HepG2 (cell line): Measurements from ENCODE around the gene TEAD1. TPM values are rescaled to one million over a fixed set of nuclear protein-coding genes. Genes with fewer than 3 reads are reported as not detected.
A peak's percentile ranks its signal among the peaks of the same experiment; 100 is the strongest.

Source experiments
- CBX5 ChIP-seq: sonication (generic); formaldehyde crosslinking; IDR thresholded peaks from 2 replicates; pipeline ENCODE4 v1.4.0; 2020; ENCODE audit warnings: missing genetic modification reagents, borderline replicate concordance
- EED ChIP-seq: sonication (generic); formaldehyde crosslinking; IDR thresholded peaks from 2 replicates; pipeline ENCODE4 v1.5.0; 2020; ENCODE audit warnings: mild to moderate bottlenecking, missing genetic modification reagents
- KLF15 ChIP-seq: sonication (generic); formaldehyde crosslinking; IDR thresholded peaks from 2 replicates; pipeline ENCODE4 v1.8.1; 2023; ENCODE audit warnings: borderline replicate concordance, mild to moderate bottlenecking, inconsistent platforms, missing genetic modification reagents, mixed read lengths
- NCOA1 ChIP-seq: sonication (generic); formaldehyde crosslinking; IDR thresholded peaks from 2 replicates; pipeline ENCODE4 v1.9.0; 2021; ENCODE audit warnings: missing genetic modification reagents
- PAX8 ChIP-seq: sonication (generic); formaldehyde crosslinking; IDR thresholded peaks from 2 replicates; pipeline ENCODE4 v1.8.0; 2022; ENCODE audit warnings: mild to moderate bottlenecking, missing genetic modification reagents, borderline replicate concordance
- SIX1 ChIP-seq: sonication (generic); formaldehyde crosslinking; IDR thresholded peaks from 2 replicates; pipeline ENCODE4 v1.4.0; 2020; ENCODE audit warnings: missing genetic modification reagents, borderline replicate concordance
- SMARCC2 ChIP-seq: fragments of 450-650 bp; IDR thresholded peaks from 2 replicates; pipeline ENCODE4 v1.6.1; 2017; ENCODE audit warnings: antibody characterized with exemption, mild to moderate bottlenecking
- SMARCE1 ChIP-seq: fragments of 450-650 bp; IDR thresholded peaks from 2 replicates; pipeline ENCODE4 v1.6.1; 2017; ENCODE audit warnings: borderline replicate concordance
- TOE1 ChIP-seq: sonication (generic); formaldehyde crosslinking; IDR thresholded peaks from 2 replicates; pipeline ENCODE4 v1.4.0; 2020; ENCODE audit warnings: mild to moderate bottlenecking, missing genetic modification reagents
- TSC22D2 ChIP-seq: sonication (generic); formaldehyde crosslinking; IDR thresholded peaks from 2 replicates; pipeline ENCODE4 v1.5.1; 2020; ENCODE audit warnings: missing genetic modification reagents, mild to moderate bottlenecking, borderline replicate concordance
- ZEB1 ChIP-seq: IDR thresholded peaks from 2 replicates; pipeline ENCODE4 v1.6.1; 2012; ENCODE audit warnings: mild to moderate bottlenecking, low read depth, inconsistent platforms; ENCODE audit not compliant: insufficient replicate concordance
- ZFP1 ChIP-seq: IDR thresholded peaks from 2 replicates; pipeline ENCODE4 v1.6.1; 2016
- ZMAT3 ChIP-seq: sonication (generic); formaldehyde crosslinking; conservative IDR thresholded peaks from 2 replicates; pipeline ENCODE4 v1.7.0; 2021; ENCODE audit warnings: missing genetic modification reagents
- ZNF3 ChIP-seq: IDR thresholded peaks from 2 replicates; pipeline ENCODE4 v1.7.0; 2017; ENCODE audit warnings: inconsistent platforms
- ZNF557 ChIP-seq: sonication (generic); formaldehyde crosslinking; IDR thresholded peaks from 2 replicates; pipeline ENCODE4 v1.4.0; 2020; ENCODE audit warnings: missing genetic modification reagents
- ZNF563 ChIP-seq: sonication (generic); formaldehyde crosslinking; IDR thresholded peaks from 2 replicates; pipeline ENCODE4 v1.8.0; 2022; ENCODE audit warnings: mild to moderate bottlenecking, moderate library complexity, missing genetic modification reagents
- ZNF644 ChIP-seq: IDR thresholded peaks from 2 replicates; pipeline ENCODE4 v1.6.1; 2016; ENCODE audit warnings: low read depth
- ZNF724P ChIP-seq: sonication (generic); formaldehyde crosslinking; IDR thresholded peaks from 2 replicates; pipeline ENCODE4 v1.8.0; 2022; ENCODE audit warnings: missing genetic modification reagents, borderline replicate concordance
- ZNF772 ChIP-seq: sonication (generic); formaldehyde crosslinking; IDR thresholded peaks from 2 replicates; pipeline ENCODE4 v1.5.0; 2020; ENCODE audit warnings: mild to moderate bottlenecking, missing genetic modification reagents
- ZNF781 ChIP-seq: sonication (generic); formaldehyde crosslinking; IDR thresholded peaks from 2 replicates; pipeline ENCODE4 v1.5.1; 2020; ENCODE audit warnings: borderline replicate concordance, mild to moderate bottlenecking, missing genetic modification reagents; ENCODE audit errors: not compliant biosample characterization
- ZNF83 ChIP-seq: sonication (generic); formaldehyde crosslinking; IDR thresholded peaks from 2 replicates; pipeline ENCODE4 v1.4.0; 2020; ENCODE audit warnings: missing genetic modification reagents, mild to moderate bottlenecking, borderline replicate concordance
- ZNF850 ChIP-seq: sonication (generic); formaldehyde crosslinking; conservative IDR thresholded peaks from 2 replicates; pipeline ENCODE4 v1.9.0; 2021; ENCODE audit warnings: mild to moderate bottlenecking, missing genetic modification reagents
- ZNF891 ChIP-seq: sonication (generic); formaldehyde crosslinking; IDR thresholded peaks from 2 replicates; pipeline ENCODE4 v1.5.0; 2020; ENCODE audit warnings: mild to moderate bottlenecking, missing genetic modification reagents
- ZSCAN21 ChIP-seq: sonication (generic); formaldehyde crosslinking; IDR thresholded peaks from 2 replicates; pipeline ENCODE4 v1.8.0; 2022; ENCODE audit warnings: mild to moderate bottlenecking, missing genetic modification reagents, moderate library complexity, borderline replicate concordance
- polyA plus RNA-seq, 8 experiments: library from polyadenylated mRNA; depleted of rRNA in 3 of 8; stranded (reverse) in 7 of 8; unstranded in 1 of 8; fragments of >200 nt; fragmentation: Illumina TruSeq in 4 of 8; extraction: Trizol in 4 of 8; gene quantifications; 2 replicates each; pipeline versions ENCODE4 v1.2.1 to v1.2.3, GENCODE V29; 2011 to 2016; ENCODE audit warnings: low read depth in 4 of 8, missing spikeins in 1 of 8, mixed read lengths in 1 of 8; ENCODE audit not compliant: insufficient read depth in 1 of 8
- total RNA-seq, 5 experiments: library from RNA; depleted of rRNA; stranded (reverse); fragments of >200 nt; fragmentation: Illumina TruSeq; extraction: Trizol; gene quantifications; 2 replicates each; pipeline ENCODE4 v1.2.3, GENCODE V29; 2016; ENCODE audit warnings: low read depth in 1 of 5
- TF ChIP-seq, protein P1 (sequence below): IDR thresholded peaks from 2 replicates; pipeline ENCODE4 v1.6.1; 2018; ENCODE audit warnings: missing genetic modification reagents, mild to moderate bottlenecking, missing compliant biosample characterization
- TF ChIP-seq, protein P2 (sequence below): sonication (generic); formaldehyde crosslinking; IDR thresholded peaks from 2 replicates; pipeline ENCODE4 v1.5.1; 2020; ENCODE audit warnings: mild to moderate bottlenecking, moderate library complexity, missing genetic modification reagents
- TF ChIP-seq, protein P3 (sequence below): sonication (generic); formaldehyde crosslinking; IDR thresholded peaks from 2 replicates; pipeline ENCODE4 v1.5.0; 2020; ENCODE audit warnings: missing genetic modification reagents
- TF ChIP-seq, protein P4 (sequence below): sonication (generic); formaldehyde crosslinking; IDR thresholded peaks from 2 replicates; pipeline ENCODE4 v1.5.0; 2020; ENCODE audit warnings: missing genetic modification reagents

Gene TEAD1
- total and polyA plus RNA-seq, 2 of the 13 experiments (the other 11 are each of a cell fraction or from before 2014, with no cell fraction given), result 20.1 to 30.5 TPM

DNA sequence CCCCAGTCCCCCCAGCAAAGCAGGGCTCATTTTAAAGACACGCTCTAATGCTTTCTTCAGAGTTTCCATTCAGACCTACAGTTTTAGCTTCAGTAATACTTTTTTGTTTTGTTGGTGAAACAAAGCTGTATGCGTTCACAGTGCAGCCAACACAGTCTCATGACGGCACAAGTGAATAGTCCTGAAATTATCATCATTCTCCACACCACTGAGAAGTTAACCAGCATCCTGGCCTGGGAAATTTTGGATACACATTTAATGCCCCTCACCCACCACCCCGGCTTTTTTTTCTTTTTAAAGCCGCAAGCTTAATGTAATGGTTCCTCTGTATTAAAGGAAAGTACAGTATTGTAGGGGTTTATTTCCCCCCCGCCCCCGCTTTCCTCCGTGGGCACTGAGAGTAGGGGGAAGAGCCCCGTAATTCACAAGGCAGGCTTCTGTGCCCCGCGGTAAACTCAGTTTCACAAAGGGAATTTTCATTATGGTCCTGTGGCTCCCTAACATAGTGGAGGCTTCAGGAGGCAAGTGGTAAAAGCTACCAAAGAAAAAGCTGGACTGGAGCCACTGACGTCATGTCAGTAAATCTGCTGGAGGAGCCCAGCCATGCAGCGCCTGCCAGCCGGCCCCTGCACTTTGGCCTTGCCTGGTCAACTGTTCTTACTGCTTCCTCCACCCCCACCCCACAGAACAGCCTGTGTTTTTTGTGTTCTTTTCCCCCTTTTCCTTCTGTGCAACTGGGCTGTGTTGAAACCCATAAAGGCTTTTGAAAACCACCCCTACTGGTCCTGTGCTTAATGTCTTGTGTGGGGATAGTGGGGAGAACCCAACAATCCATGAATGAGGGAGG lies 18.2 kb downstream of the TEAD1 start (continued):
- TF ChIP-seq TSC22D2 (CRISPR knock-in tag) (no peak), TOE1 (no peak), ZNF644 (peak; percentile 74), ZNF3 (CRISPR knock-in tag) (no peak), ZNF724P (CRISPR knock-in tag) (0 out of 2 replicates have a peak, but pooled peaks have one; percentile 21), SMARCE1 (no peak), ZNF563 (no peak), ZNF891 (CRISPR knock-in tag) (no peak), SIX1 (CRISPR knock-in tag) (no peak), ZNF83 (CRISPR knock-in tag) (no peak), ZMAT3 (CRISPR knock-in tag) (peak; percentile 29; the same call in 1 of the 2 replicates), NCOA1 (CRISPR knock-in tag) (no peak), ZNF781 (CRISPR knock-in tag) (no peak), ZEB1 (no peak), ZSCAN21 (CRISPR knock-in tag) (no peak), SMARCC2 (no peak), ZNF850 (CRISPR knock-in tag) (no peak), ZNF772 (no peak), ZNF557 (CRISPR knock-in tag) (no peak), ZFP1 (no peak), EED (CRISPR knock-in tag) (no peak), PAX8 (CRISPR knock-in tag) (no peak), CBX5 (CRISPR knock-in tag) (0 out of 2 replicates have a peak, but pooled peaks have one; percentile 17), KLF15 (CRISPR knock-in tag) (no peak)
- TF ChIP-seq, protein P1, sequence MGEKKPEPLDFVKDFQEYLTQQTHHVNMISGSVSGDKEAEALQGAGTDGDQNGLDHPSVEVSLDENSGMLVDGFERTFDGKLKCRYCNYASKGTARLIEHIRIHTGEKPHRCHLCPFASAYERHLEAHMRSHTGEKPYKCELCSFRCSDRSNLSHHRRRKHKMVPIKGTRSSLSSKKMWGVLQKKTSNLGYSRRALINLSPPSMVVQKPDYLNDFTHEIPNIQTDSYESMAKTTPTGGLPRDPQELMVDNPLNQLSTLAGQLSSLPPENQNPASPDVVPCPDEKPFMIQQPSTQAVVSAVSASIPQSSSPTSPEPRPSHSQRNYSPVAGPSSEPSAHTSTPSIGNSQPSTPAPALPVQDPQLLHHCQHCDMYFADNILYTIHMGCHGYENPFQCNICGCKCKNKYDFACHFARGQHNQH (CRISPR knock-in tag), result peak; percentile 83; the same call in 1 of the 2 replicates
- TF ChIP-seq, protein P2, sequence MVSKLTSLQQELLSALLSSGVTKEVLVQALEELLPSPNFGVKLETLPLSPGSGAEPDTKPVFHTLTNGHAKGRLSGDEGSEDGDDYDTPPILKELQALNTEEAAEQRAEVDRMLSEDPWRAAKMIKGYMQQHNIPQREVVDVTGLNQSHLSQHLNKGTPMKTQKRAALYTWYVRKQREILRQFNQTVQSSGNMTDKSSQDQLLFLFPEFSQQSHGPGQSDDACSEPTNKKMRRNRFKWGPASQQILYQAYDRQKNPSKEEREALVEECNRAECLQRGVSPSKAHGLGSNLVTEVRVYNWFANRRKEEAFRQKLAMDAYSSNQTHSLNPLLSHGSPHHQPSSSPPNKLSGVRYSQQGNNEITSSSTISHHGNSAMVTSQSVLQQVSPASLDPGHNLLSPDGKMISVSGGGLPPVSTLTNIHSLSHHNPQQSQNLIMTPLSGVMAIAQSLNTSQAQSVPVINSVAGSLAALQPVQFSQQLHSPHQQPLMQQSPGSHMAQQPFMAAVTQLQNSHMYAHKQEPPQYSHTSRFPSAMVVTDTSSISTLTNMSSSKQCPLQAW (CRISPR knock-in tag), result peak; percentile 24; the same call in 1 of the 2 replicates
- TF ChIP-seq, protein P3, sequence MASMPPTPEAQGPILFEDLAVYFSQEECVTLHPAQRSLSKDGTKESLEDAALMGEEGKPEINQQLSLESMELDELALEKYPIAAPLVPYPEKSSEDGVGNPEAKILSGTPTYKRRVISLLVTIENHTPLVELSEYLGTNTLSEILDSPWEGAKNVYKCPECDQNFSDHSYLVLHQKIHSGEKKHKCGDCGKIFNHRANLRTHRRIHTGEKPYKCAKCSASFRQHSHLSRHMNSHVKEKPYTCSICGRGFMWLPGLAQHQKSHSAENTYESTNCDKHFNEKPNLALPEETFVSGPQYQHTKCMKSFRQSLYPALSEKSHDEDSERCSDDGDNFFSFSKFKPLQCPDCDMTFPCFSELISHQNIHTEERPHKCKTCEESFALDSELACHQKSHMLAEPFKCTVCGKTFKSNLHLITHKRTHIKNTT (CRISPR knock-in tag), result no peak
- TF ChIP-seq, protein P4, sequence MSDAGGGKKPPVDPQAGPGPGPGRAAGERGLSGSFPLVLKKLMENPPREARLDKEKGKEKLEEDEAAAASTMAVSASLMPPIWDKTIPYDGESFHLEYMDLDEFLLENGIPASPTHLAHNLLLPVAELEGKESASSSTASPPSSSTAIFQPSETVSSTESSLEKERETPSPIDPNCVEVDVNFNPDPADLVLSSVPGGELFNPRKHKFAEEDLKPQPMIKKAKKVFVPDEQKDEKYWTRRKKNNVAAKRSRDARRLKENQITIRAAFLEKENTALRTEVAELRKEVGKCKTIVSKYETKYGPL (CRISPR knock-in tag), result no peak
